Bronchial epithelial cell (primary cell): ENCODE data around the gene ADAM12. TPM values are rescaled to one million over a fixed set of nuclear protein-coding genes. Genes with fewer than 3 reads are reported as not detected.

Experiments used
- DNase-seq: peaks from one replicate; pipeline ENCODE4 v3.0.0-alpha.2; 2010; ENCODE audit warnings: low read depth
- FAIRE-seq: peaks from 2 replicates; lab custom pipeline; 2011; peaks lifted over from hg19 to GRCh38; lab: Jason Lieb, UNC
- H3K27me3 ChIP-seq: 2 replicates; pipeline ENCODE4 v1.5.1; 2011; ENCODE audit warnings: low read length; ENCODE audit not compliant: control insufficient read depth, insufficient read depth
- H3K36me3 ChIP-seq: 2 replicates; pipeline ENCODE4 v1.5.1; 2011; ENCODE audit warnings: low read length; ENCODE audit not compliant: control insufficient read depth, insufficient read depth
- H3K4me3 ChIP-seq: 2 replicates; pipeline ENCODE4 v1.5.1; 2011; ENCODE audit warnings: mild to moderate bottlenecking, low read depth, low read length, control low read depth
- total RNA-seq: library from RNA; depleted of rRNA; stranded (reverse); fragments of >200 nt; gene quantifications from 2 replicates; pipeline ENCODE4 v1.2.1, GENCODE V29; 2014
- TF ChIP-seq, protein P1 (sequence below): IDR thresholded peaks from 2 replicates; pipeline ENCODE4 v1.5.1; 2011; ENCODE audit warnings: mild to moderate bottlenecking, moderate library complexity, low read length, control low read depth, inconsistent platforms; ENCODE audit not compliant: insufficient read depth, severe bottlenecking

The ADAM12 gene
- total RNA-seq, 1 donor from 2014 or later, result 1.8 TPM

DNA sequence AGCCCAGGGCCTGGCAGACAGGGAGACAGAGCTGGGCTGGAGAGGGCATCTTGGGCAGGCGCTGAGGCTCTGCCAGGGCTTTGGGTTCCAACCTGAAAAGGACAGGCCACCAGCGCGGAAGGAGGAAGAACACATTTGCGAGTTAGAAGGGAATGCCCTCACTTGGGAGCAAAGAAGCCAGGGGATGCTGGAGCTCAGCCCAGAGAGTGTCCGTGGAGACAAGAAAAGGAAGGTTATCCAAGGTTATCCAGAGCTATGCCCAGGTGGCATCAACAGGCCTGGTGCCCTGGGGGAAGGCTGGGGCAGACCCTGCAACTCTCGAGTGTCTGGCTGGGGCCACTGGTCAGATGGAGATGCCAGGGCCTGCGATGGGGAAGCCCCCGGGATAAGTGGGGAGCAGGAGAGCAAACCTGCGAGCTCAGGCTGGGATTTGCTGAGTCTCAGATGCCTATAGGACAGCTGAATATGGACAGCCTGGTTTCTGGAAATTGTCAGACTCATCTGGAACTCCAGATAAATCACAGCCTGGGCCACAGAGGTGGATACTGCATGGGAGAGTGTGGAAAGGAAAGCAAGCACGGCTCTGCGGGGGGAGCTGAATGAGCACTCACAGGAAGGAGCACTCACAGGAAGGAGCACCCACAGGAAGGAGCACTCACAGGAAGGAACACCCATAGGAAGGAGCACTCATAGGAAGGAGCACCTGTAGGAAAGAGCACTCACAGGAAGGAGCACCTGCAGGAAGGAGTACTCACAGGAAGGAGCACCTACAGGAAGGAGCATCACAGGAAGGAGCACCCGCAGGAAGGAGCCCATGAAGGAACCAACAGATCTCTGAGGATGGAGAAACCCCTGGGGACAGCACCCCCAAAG lies 152.1 kb downstream of the ADAM12 start:
- no peak overlapping the region for H3K4me3 ChIP-seq
- no peak for DNase-seq
- H3K27me3 ChIP-seq, result peaks cover 1% of the 10 kb centered on the region
- TF ChIP-seq, protein P1, sequence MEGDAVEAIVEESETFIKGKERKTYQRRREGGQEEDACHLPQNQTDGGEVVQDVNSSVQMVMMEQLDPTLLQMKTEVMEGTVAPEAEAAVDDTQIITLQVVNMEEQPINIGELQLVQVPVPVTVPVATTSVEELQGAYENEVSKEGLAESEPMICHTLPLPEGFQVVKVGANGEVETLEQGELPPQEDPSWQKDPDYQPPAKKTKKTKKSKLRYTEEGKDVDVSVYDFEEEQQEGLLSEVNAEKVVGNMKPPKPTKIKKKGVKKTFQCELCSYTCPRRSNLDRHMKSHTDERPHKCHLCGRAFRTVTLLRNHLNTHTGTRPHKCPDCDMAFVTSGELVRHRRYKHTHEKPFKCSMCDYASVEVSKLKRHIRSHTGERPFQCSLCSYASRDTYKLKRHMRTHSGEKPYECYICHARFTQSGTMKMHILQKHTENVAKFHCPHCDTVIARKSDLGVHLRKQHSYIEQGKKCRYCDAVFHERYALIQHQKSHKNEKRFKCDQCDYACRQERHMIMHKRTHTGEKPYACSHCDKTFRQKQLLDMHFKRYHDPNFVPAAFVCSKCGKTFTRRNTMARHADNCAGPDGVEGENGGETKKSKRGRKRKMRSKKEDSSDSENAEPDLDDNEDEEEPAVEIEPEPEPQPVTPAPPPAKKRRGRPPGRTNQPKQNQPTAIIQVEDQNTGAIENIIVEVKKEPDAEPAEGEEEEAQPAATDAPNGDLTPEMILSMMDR, result no peak
- H3K36me3 ChIP-seq, result no peaks in the 10 kb centered on the region
- FAIRE-seq, result no peak

DNA sequence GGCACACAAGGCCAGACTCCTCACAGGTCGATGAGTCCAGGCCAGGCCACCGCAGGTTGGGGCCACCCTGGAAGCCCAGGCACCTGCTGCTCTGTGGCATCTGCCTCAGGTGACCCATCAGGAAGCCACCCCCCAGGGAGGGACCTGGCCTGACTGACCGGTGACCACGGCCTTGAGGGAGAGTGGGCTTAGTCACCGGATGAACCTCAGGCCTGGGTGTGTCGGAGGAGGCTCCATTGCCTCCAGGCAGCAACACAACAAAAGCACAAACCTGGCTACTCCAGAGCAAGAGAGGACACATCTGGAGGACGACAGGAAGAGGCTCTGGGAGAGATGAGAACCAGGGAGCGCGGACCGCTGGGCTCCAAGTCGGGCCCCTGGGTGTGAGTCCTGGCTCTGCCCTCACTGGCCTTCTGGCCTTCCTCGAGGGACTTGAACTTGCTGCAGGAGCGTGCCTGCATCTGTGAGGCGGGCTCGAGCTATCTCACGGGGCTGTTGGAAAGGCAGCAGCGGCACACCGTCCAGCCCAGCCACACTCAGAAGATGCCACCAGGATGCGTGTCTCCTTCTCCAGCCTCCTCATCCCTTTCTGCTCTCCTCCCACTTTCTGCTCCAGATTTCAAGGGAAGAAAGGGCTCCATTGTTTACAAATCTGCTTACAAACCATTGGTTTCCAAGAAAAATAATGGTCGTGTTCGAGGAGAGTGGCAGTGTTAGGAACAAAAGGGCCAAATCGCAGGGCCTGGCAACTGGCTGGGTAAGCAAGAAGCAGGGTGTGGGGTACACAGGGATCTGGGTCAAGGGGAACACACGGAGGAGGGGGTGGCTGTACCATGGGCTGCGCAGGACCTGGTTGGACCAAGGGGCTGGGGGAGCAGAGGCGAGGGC lies 152.9 kb downstream of the ADAM12 start:
- FAIRE-seq, result peak; percentile 7
- no peak for DNase-seq
- H3K27me3 ChIP-seq, result peaks cover under 1% of the 10 kb centered on the region
- TF ChIP-seq, protein P1, result no peak
- H3K4me3 ChIP-seq, result no peak overlapping the region
- no peaks in the 10 kb centered on the region for H3K36me3 ChIP-seq

DNA sequence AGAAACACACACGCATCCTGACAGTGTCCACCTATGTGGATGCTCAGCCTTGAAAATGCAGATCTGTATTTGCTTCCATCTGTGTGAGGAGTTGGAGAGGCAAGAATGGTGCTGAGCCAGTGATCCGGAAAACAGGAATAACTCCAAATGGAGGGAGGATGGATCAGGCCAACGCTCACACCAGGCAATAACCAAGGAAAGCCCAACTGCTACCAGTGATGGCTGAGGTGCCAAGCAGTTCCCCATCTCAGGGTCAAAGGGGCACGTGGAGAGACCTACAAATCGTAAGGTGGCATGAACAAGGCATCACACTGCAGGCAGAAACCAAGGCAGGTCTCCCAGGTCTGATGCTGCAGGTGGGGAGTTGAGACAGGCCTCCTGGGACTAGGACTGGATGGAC lies 153.6 kb downstream of the ADAM12 start:
- Histone ChIP-seq H3K36me3 (no peaks in the 10 kb centered on the region), H3K27me3 (no peaks in the 10 kb centered on the region), H3K4me3 (no peak overlapping the region)
- no peak for DNase-seq
- FAIRE-seq, result no peak
- TF ChIP-seq, protein P1, result no peak

DNA sequence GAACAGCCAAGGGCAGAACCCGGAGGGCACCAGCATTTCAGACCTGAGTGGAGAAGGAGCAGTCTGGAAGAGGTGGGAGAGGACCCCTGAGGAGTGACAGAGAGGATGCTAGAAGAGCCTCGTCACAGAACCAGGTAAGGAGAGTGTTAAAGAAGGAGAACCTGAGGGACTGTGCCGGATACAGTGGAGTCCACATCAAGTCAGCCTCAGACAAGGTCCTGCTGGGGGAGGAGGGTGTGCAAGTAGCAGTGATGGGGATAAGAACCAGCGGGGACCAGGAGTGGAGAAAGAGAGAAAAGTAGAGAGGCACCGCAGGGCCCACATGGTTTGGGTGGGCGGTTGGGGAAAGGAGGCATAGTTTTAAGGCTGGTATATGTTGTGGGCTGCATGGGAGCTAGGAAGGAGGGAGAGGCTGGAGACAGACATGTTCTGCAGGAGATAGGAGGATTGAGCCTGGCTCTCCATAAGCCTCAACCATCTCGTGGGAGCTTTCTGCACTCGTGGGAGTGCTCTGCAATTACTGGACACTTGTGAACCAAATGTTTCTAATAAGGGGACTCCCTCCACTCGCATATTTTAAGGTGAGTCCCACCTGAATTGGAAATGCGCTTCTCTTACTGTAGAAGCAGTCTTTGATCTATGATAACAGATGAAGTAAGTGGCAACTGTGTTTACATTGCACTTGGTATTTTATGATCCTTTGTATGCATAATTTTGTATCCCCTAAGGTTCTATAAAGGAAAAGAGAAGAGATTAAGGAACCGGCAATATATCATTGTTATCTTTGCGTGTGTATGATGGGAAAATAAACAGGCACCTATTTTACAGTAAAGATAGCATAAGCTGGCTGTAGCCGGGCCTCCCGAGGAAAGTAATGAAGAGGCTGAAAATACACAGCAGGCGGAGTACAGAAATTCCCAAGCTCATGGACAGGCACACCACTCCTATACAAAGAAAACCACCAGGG lies 154.8 kb downstream of the ADAM12 start:
- Histone ChIP-seq H3K4me3 (no peak overlapping the region), H3K36me3 (no peaks in the 10 kb centered on the region), H3K27me3 (no peaks in the 10 kb centered on the region)
- FAIRE-seq (no peak), DNase-seq (no peak)
- TF ChIP-seq, protein P1, result no peak

DNA sequence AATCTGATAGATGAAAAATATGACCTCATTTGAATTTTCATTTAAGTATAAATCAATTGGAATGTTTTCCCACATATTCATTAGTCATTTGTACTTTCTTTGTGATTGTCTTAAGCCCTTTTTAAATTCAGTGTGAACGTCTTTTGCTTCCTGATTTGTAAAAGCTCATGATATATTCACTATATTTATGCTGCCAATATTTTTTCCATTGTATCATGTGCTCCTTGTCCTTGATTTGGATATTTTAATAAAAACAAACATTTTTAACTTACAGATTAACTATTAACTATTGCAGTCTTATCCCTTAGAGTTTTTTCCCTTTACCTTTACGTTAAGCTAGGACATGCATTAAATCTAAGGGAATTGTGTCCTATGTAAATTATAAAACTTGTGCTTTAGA lies 157.7 kb downstream of the ADAM12 start:
- TF ChIP-seq, protein P1, result no peak
- Histone ChIP-seq H3K27me3 (no peaks in the 10 kb centered on the region), H3K4me3 (no peak overlapping the region), H3K36me3 (no peaks in the 10 kb centered on the region)
- DNase-seq, result no peak
- FAIRE-seq, result no peak
